ENCODE results near the gene UBE2E2.
A peak's percentile ranks its signal among the peaks of the same experiment; 100 is the strongest.

Gene UBE2E2

DNA sequence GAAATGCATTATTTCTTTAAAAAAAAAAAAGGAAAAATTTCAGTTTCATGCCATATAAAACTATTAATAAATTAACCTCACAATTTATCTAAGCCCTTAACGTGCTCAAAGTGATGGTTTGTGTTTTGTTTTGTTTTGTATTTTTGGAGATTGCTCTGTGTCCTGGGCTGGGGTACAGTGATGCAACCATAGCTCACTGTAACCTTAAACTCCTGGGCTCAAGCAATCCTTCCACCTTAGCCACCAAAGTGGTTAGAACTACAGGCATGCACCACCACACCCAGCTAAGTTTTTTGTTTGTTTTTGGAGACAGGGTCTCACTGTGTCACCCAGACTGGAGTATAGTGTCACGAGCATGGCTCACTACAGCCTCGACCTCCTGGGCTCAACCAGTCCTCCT is 180.7 kb downstream of the UBE2E2 start:
- no peak for TF ChIP-seq EZH2phosphoT487 (IDR thresholded peaks at IDR 0.05; ENCODE audit: borderline replicate concordance, low read length)
- TF ChIP-seq, protein P1, sequence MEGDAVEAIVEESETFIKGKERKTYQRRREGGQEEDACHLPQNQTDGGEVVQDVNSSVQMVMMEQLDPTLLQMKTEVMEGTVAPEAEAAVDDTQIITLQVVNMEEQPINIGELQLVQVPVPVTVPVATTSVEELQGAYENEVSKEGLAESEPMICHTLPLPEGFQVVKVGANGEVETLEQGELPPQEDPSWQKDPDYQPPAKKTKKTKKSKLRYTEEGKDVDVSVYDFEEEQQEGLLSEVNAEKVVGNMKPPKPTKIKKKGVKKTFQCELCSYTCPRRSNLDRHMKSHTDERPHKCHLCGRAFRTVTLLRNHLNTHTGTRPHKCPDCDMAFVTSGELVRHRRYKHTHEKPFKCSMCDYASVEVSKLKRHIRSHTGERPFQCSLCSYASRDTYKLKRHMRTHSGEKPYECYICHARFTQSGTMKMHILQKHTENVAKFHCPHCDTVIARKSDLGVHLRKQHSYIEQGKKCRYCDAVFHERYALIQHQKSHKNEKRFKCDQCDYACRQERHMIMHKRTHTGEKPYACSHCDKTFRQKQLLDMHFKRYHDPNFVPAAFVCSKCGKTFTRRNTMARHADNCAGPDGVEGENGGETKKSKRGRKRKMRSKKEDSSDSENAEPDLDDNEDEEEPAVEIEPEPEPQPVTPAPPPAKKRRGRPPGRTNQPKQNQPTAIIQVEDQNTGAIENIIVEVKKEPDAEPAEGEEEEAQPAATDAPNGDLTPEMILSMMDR (IDR thresholded peaks at IDR 0.05; ENCODE audit: low read depth, low read length, poor library complexity, severe bottlenecking), result no peak
- Histone ChIP-seq H3K27ac (ENCODE audit: low read depth, low read length) (no peak overlapping the region), H3K79me2 (ENCODE audit: control insufficient read depth, low read length) (peaks cover 17% of the 10 kb centered on the region), H3F3A (ENCODE audit: control insufficient read depth, insufficient read depth) (no peaks in the 10 kb centered on the region), H3K36me3 (ENCODE audit: control insufficient read depth, low read length) (no peaks in the 10 kb centered on the region), H3K9me2 (replicated peaks; ENCODE audit: control insufficient read depth, low read length) (no peaks in the 10 kb centered on the region), H3K4me3 (ENCODE audit: low read length) (no peak overlapping the region), H4K20me1 (ENCODE audit: control insufficient read depth, insufficient read depth, low read depth, low read length) (no peaks in the 10 kb centered on the region), H3K4me2 (ENCODE audit: low read length) (no peak overlapping the region), H3K9me3 (ENCODE audit: control insufficient read depth, insufficient read depth, low read length) (no peaks in the 10 kb centered on the region), H3K4me1 (ENCODE audit: control insufficient read depth, low read length) (peaks cover 49% of the 10 kb centered on the region), H3K27me3 (ENCODE audit: control insufficient read depth, low read length) (no peaks in the 10 kb centered on the region)

DNA sequence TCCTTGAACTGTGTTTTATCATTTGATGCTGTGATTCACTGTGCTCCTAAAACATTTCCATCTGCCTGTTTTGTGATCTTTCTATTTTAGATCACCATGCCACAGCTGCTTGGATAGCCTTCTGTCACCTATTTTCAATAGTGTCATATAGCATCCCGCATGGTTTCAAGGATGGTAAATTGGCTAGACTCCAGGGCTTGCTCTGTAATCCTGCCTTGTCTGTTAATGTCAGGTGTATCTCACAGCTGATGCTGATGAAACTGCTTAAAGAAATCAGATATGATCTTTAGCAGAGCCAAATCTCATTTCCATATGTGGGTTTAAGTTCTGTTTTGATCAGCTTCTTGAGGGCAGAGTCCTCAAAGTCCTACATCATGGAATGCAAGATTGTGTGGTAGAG is 182.2 kb downstream of the UBE2E2 start:
- peaks cover 61% of the 10 kb centered on the region for H3K4me1 ChIP-seq (ENCODE audit: control insufficient read depth, low read length)
- no peaks in the 10 kb centered on the region for H3K9me3 ChIP-seq (ENCODE audit: control insufficient read depth, insufficient read depth, low read length)
- H3F3A ChIP-seq (ENCODE audit: control insufficient read depth, insufficient read depth), result no peaks in the 10 kb centered on the region
- TF ChIP-seq, protein P1 (IDR thresholded peaks at IDR 0.05; ENCODE audit: low read depth, low read length, poor library complexity, severe bottlenecking), result no peak
- no peak for TF ChIP-seq EZH2phosphoT487 (IDR thresholded peaks at IDR 0.05; ENCODE audit: borderline replicate concordance, low read length)
- no peaks in the 10 kb centered on the region for H3K27me3 ChIP-seq (ENCODE audit: control insufficient read depth, low read length)
- peaks cover 13% of the 10 kb centered on the region for H3K79me2 ChIP-seq (ENCODE audit: control insufficient read depth, low read length)
- no peak overlapping the region for H3K4me3 ChIP-seq (ENCODE audit: low read length)
- H3K4me2 ChIP-seq (ENCODE audit: low read length), result peak overlapping the region; percentile 8
- no peak overlapping the region for H3K27ac ChIP-seq (ENCODE audit: low read depth, low read length)
- peaks cover 8% of the 10 kb centered on the region; the same call in 1 of the 2 replicates for H3K36me3 ChIP-seq (ENCODE audit: control insufficient read depth, low read length)
- H4K20me1 ChIP-seq (ENCODE audit: control insufficient read depth, insufficient read depth, low read depth, low read length), result no peaks in the 10 kb centered on the region
- H3K9me2 ChIP-seq (replicated peaks; ENCODE audit: control insufficient read depth, low read length), result no peaks in the 10 kb centered on the region

DNA sequence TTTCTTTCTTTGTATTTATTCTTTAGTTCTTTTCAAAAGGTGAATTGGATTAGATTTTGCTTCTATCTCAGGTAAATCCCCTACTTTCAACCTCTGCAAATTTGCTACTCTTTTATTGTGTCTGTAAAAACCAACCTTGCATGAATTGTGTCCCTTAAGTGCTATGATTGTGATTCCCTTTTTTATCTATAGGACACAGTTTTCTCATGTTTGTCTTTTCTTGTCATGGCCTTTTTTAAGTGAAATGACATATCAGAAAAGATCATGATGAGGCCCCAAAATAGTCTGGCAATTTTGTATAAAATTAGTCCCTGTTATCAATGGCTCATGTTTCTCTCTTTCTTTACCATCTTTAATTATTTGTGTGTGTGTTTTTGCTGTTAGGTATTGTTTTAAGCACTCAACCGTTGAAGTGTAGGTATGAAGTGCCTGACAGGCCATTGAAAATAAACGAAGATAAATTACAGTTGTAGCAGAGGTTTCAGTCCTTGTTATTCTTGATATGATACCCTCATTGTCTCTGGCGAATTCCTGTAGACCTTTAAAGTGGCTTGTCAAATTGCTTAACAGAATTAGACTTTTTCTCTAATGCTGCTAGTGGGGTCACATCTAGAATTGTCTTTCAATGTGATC is 184.3 kb downstream of the UBE2E2 start:
- Histone ChIP-seq H3K9me2 (replicated peaks; ENCODE audit: control insufficient read depth, low read length) (no peaks in the 10 kb centered on the region), H3F3A (ENCODE audit: control insufficient read depth, insufficient read depth) (no peaks in the 10 kb centered on the region), H3K27me3 (ENCODE audit: control insufficient read depth, low read length) (no peaks in the 10 kb centered on the region), H3K27ac (ENCODE audit: low read depth, low read length) (peak overlapping the region; percentile 10; the same call in 1 of the 2 replicates), H4K20me1 (ENCODE audit: control insufficient read depth, insufficient read depth, low read depth, low read length) (no peaks in the 10 kb centered on the region), H3K4me1 (ENCODE audit: control insufficient read depth, low read length) (peaks cover 76% of the 10 kb centered on the region), H3K4me3 (ENCODE audit: low read length) (peak overlapping the region; percentile 29), H3K9me3 (ENCODE audit: control insufficient read depth, insufficient read depth, low read length) (no peaks in the 10 kb centered on the region), H3K79me2 (ENCODE audit: control insufficient read depth, low read length) (peaks cover 12% of the 10 kb centered on the region; the same call in 1 of the 2 replicates), H3K4me2 (ENCODE audit: low read length) (peak overlapping the region; percentile 59), H3K36me3 (ENCODE audit: control insufficient read depth, low read length) (peaks cover 8% of the 10 kb centered on the region; the same call in 1 of the 2 replicates)
- TF ChIP-seq EZH2phosphoT487 (IDR thresholded peaks at IDR 0.05; ENCODE audit: borderline replicate concordance, low read length), result no peak
- TF ChIP-seq, protein P1 (IDR thresholded peaks at IDR 0.05; ENCODE audit: low read depth, low read length, poor library complexity, severe bottlenecking), result no peak
